ENCODE measurements around the gene SH3GLB1. TPM values are rescaled to one million over a fixed set of nuclear protein-coding genes. Genes with fewer than 3 reads are reported as not detected.

Gene SH3GLB1
- total RNA-seq, 1 experiment from 2014 or later = 36.6 TPM

DNA sequence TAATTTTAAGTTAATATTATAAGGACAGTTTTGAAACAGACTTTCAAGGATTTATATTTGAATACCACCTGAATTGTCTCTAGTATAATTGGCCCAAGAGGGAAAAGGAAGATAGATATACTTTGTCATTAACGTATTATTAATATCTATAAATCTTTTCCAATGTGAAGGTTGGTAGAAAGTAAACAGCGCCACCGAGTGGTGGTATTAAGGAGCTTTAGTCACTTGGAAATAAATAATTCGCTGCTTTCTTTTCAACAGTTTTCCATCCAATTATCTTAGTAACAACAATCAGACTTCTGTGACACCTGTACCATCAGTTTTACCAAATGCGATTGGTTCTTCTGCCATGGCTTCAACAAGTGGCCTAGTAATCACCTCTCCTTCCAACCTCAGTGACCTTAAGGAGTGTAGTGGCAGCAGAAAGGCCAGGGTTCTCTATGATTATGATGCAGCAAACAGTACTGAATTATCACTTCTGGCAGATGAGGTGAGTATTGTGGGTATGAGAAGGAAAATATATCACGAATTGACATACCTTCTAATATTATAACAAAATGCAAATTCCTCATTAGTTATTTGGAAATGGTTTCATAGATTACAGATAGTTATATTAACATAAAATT is 37.7 kb downstream of the SH3GLB1 start:
- Histone ChIP-seq H3K79me2 (ENCODE audit: insufficient read depth, low read length) (no peaks in the 10 kb centered on the region), H4K5ac (ENCODE audit: insufficient read length, low read depth, low read length) (no peak overlapping the region), H2BK5ac (ENCODE audit: insufficient read length, low read length) (no peak overlapping the region), H3K4me2 (ENCODE audit: insufficient read depth, insufficient read length, low read length) (no peak overlapping the region), H3K4me1 (ENCODE audit: insufficient read depth, low read length) (no peaks in the 10 kb centered on the region), H4K91ac (ENCODE audit: insufficient read length, low read depth, low read length) (no peak overlapping the region), H3K56ac (ENCODE audit: insufficient read length, low read depth, low read length) (no peak overlapping the region), H3T11ph (ENCODE audit: low read length) (no peak overlapping the region), H2BK12ac (ENCODE audit: insufficient read length, low read depth, low read length) (no peak overlapping the region), H3K79me1 (ENCODE audit: insufficient read depth, low read depth, low read length, poor library complexity, severe bottlenecking) (no peaks in the 10 kb centered on the region), H2BK15ac (ENCODE audit: low read depth, low read length) (no peak overlapping the region), H3K23ac (ENCODE audit: insufficient read length, low read depth, low read length) (no peak overlapping the region), H2BK20ac (ENCODE audit: low read depth, low read length, poor library complexity, severe bottlenecking) (no peak overlapping the region), H2AK5ac (ENCODE audit: insufficient read length, low read length) (no peak overlapping the region), H3K9me3 (ENCODE audit: control insufficient read depth, low read depth, low read length) (no peaks in the 10 kb centered on the region), H4K8ac (replicated peaks; ENCODE audit: insufficient read length, low read depth, low read length) (no peak overlapping the region), H3K27me3 (ENCODE audit: insufficient read depth, low read length) (no peaks in the 10 kb centered on the region), H3K27ac (ENCODE audit: insufficient read length, low read depth, low read length) (no peak overlapping the region), H3K23me2 (ENCODE audit: insufficient read length, low read depth, low read length, poor library complexity, severe bottlenecking) (no peaks in the 10 kb centered on the region), H4K20me1 (ENCODE audit: control insufficient read depth, insufficient read depth, insufficient read length) (no peaks in the 10 kb centered on the region), H3K4ac (ENCODE audit: low read depth, low read length) (no peak overlapping the region), H3K9ac (ENCODE audit: extremely low read depth, insufficient read length, low read length) (no peak overlapping the region), H2BK120ac (ENCODE audit: low read depth, low read length, poor library complexity, severe bottlenecking) (no peak overlapping the region), H3K14ac (ENCODE audit: insufficient read depth, low read length) (no peak overlapping the region), H3K18ac (ENCODE audit: insufficient read length, low read depth, low read length) (no peak overlapping the region), H2AFZ (ENCODE audit: low read length) (no peak overlapping the region)
- no peaks in the 10 kb centered on the region for H3K9me3 Mint-ChIP-seq
- H3K4me3 Mint-ChIP-seq = no peak overlapping the region
- WGBS (ENCODE audit: extremely low coverage, insufficient read length, low lambda C conversion rate) = no CpG with 5 or more reads among the region's 6 CpGs
- TF ChIP-seq, protein P1, sequence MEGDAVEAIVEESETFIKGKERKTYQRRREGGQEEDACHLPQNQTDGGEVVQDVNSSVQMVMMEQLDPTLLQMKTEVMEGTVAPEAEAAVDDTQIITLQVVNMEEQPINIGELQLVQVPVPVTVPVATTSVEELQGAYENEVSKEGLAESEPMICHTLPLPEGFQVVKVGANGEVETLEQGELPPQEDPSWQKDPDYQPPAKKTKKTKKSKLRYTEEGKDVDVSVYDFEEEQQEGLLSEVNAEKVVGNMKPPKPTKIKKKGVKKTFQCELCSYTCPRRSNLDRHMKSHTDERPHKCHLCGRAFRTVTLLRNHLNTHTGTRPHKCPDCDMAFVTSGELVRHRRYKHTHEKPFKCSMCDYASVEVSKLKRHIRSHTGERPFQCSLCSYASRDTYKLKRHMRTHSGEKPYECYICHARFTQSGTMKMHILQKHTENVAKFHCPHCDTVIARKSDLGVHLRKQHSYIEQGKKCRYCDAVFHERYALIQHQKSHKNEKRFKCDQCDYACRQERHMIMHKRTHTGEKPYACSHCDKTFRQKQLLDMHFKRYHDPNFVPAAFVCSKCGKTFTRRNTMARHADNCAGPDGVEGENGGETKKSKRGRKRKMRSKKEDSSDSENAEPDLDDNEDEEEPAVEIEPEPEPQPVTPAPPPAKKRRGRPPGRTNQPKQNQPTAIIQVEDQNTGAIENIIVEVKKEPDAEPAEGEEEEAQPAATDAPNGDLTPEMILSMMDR (conservative IDR thresholded peaks at IDR 0.05) = peak; percentile 91
- no peak overlapping the region for H3K27ac Mint-ChIP-seq
- DNase-seq = no peak
- no peaks in the 10 kb centered on the region for H3K27me3 Mint-ChIP-seq (ENCODE audit: low read depth)
- peaks cover 6 to 23% (median 22%) of the 10 kb centered on the region in 3 experiments; a peak in 6 of 7 replicates for H3K36me3 Mint-ChIP-seq (ENCODE audit: insufficient read depth in 1 of 3, low read depth in 3 of 3)
- H3K4me1 Mint-ChIP-seq = no peaks in the 10 kb centered on the region

Measured in H9 (cell line).